Fibroblast of the aortic adventitia (primary cell): ENCODE results near the gene ITIH3. TPM values are rescaled to one million over a fixed set of nuclear protein-coding genes. Genes with fewer than 3 reads are reported as not detected.

ENCODE experiments used
- DNase-seq: peaks from one replicate; pipeline ENCODE4 v3.0.0-alpha.2; 2010; ENCODE audit warnings: low read depth
- H3K4me3 ChIP-seq: 2 replicates; pipeline ENCODE4 v1.5.1; 2011; ENCODE audit warnings: low read depth, mild to moderate bottlenecking, control low read depth, low read length, moderate library complexity
- CTCF ChIP-seq: IDR thresholded peaks from 2 replicates; pipeline ENCODE4 v1.5.1; 2011; ENCODE audit warnings: mild to moderate bottlenecking, low read length, control low read depth, inconsistent platforms; ENCODE audit not compliant: insufficient read depth
- total RNA-seq: library from RNA; depleted of rRNA; stranded (reverse); fragments of >200 nt; gene quantifications from 2 replicates; pipeline ENCODE4 v1.2.3, GENCODE V29; 2012; ENCODE audit warnings: low replicate concordance

ITIH3 gene
- total RNA-seq, 1 donor, result under 0.01 TPM

GRCh38 chr3:52848617-52849016 is 54.0 kb downstream of the ITIH3 start:
- no peak overlapping the region for H3K4me3 ChIP-seq
- peak; percentile 66 for DNase-seq
- TF ChIP-seq CTCF, result no peak

GRCh38 chr3:52849656-52850055 is 55.1 kb downstream of the ITIH3 start:
- H3K4me3 ChIP-seq, result no peak overlapping the region
- TF ChIP-seq CTCF, result no peak
- DNase-seq, result no peak

GRCh38 chr3:52851348-52851747 is 56.8 kb downstream of the ITIH3 start:
- no peak overlapping the region for H3K4me3 ChIP-seq
- DNase-seq, result peak; percentile 51
- TF ChIP-seq CTCF, result peak; percentile 57

GRCh38 chr3:52852419-52852818 is 57.8 kb downstream of the ITIH3 start:
- no peak for DNase-seq
- H3K4me3 ChIP-seq, result no peak overlapping the region
- no peak for TF ChIP-seq CTCF

GRCh38 chr3:52854013-52854412 is 59.4 kb downstream of the ITIH3 start:
- TF ChIP-seq CTCF, result no peak
- H3K4me3 ChIP-seq, result no peak overlapping the region
- no peak for DNase-seq

GRCh38 chr3:52856666-52857065 is 62.1 kb downstream of the ITIH3 start:
- H3K4me3 ChIP-seq, result no peak overlapping the region
- DNase-seq, result no peak
- no peak for TF ChIP-seq CTCF

- no peak for DNase-seq
- no peak overlapping the region for H3K4me3 ChIP-seq
- TF ChIP-seq CTCF, result no peak
Observed at GRCh38 chr3:52857133-52857532, 62.5 kb downstream of the ITIH3 start.
